Measurements from ENCODE around the gene RHPN2. TPM values are rescaled to one million over a fixed set of nuclear protein-coding genes. Genes with fewer than 3 reads are reported as not detected.

Gene RHPN2
- total and polyA plus RNA-seq, 2 of the 8 experiments (the other 6 are each of a cell fraction or from before 2014, with no cell fraction given) = 22.8 to 31.1 TPM

DNA sequence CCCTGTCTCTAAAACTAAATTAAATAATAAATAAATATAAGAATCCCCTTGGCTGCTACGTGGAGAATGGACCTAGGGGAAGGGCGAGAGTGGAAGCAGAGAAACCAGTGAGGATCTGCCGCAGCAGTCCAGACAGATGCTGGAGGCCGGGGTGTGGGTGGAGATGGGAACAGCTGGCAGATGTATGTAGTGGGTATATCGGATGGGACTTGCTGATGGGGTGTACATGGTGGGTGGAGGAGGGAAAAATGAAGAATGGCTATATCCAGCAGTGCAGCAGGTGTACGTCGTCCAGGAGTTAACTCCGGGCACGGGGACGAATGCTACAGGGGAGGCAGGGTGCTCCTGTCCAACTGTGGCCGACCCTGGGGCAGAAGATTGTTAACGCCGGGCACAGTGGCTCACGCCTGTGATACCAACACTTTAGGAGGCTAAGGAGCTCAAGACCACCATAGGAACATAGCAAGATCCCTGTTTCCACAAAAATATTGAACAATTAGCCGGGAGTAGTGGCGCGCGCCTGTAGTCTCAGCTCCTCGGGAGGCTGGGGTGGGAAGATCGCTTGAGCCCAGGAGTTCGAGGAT, 93.6 kb downstream of the RHPN2 start (continued):
- TF ChIP-seq CTCF (IDR thresholded peaks at IDR 0.05; ENCODE audit: control extremely low read depth in 1 of 3, insufficient read depth in 1 of 3, low read depth in 1 of 3, low read length in 3 of 3) = no peak
- TF ChIP-seq, protein P1, sequence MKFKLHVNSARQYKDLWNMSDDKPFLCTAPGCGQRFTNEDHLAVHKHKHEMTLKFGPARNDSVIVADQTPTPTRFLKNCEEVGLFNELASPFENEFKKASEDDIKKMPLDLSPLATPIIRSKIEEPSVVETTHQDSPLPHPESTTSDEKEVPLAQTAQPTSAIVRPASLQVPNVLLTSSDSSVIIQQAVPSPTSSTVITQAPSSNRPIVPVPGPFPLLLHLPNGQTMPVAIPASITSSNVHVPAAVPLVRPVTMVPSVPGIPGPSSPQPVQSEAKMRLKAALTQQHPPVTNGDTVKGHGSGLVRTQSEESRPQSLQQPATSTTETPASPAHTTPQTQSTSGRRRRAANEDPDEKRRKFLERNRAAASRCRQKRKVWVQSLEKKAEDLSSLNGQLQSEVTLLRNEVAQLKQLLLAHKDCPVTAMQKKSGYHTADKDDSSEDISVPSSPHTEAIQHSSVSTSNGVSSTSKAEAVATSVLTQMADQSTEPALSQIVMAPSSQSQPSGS (IDR thresholded peaks at IDR 0.05; ENCODE audit: low read length) = no peak
- no peak for TF ChIP-seq SIN3A (conservative IDR thresholded peaks at IDR 0.05 in 1 of 2, IDR thresholded peaks at IDR 0.05 in 1 of 2; ENCODE audit: low read depth in 1 of 2, low read length in 2 of 2)
- TF ChIP-seq ZNF274 (IDR thresholded peaks at IDR 0.05; ENCODE audit: borderline replicate concordance, extremely low read depth, low read length) = no peak
- no peak for TF ChIP-seq CTBP2 (IDR thresholded peaks at IDR 0.05; ENCODE audit: borderline replicate concordance, insufficient read depth, insufficient read length, low read length)
- TF ChIP-seq POLR2A (IDR thresholded peaks at IDR 0.05; ENCODE audit: control extremely low read depth in 1 of 2, low read depth in 2 of 2, low read length in 2 of 2) = no peak
- TF ChIP-seq RAD21 (IDR thresholded peaks at IDR 0.05 in 1 of 2, conservative IDR thresholded peaks at IDR 0.05 in 1 of 2; ENCODE audit: low read depth in 2 of 2, low read length in 2 of 2) = no peak
